ENCODE measurements around the gene RELA.
A peak's percentile ranks its signal among the peaks of the same experiment; 100 is the strongest.

The RELA gene

GRCh38 chr11:65634905-65635731 is 27.6 kb downstream of the RELA start:
- no peak for DNase-seq (ENCODE audit: insufficient read length, low spot score)
- FAIRE-seq: peak; percentile 16

- no peak for DNase-seq (ENCODE audit: insufficient read length, low spot score)
- FAIRE-seq: no peak
These were observed 28.3 kb downstream of the RELA start for GRCh38 chr11:65634440-65634839.

- no peak for DNase-seq (ENCODE audit: insufficient read length, low spot score)
- FAIRE-seq: no peak
These were observed 28.6 kb downstream of the RELA start for GRCh38 chr11:65634109-65634436.

GRCh38 chr11:65633390-65634108 is 29.2 kb downstream of the RELA start:
- FAIRE-seq (no peak), DNase-seq (ENCODE audit: insufficient read length, low spot score) (no peak)

- FAIRE-seq (peak; percentile 20), DNase-seq (ENCODE audit: insufficient read length, low spot score) (no peak)
These were observed 32.5 kb downstream of the RELA start for GRCh38 chr11:65630215-65630614.

- DNase-seq (ENCODE audit: insufficient read length, low spot score): no peak
- no peak for FAIRE-seq
These were observed 33.1 kb downstream of the RELA start for GRCh38 chr11:65629579-65629978.

GRCh38 chr11:65627202-65627601 is 35.5 kb downstream of the RELA start:
- FAIRE-seq (no peak), DNase-seq (ENCODE audit: insufficient read length, low spot score) (no peak)

GRCh38 chr11:65625628-65626342 is 36.9 kb downstream of the RELA start:
- peak; percentile 42 for DNase-seq (ENCODE audit: insufficient read length, low spot score)
- peak; percentile 59 for FAIRE-seq

- FAIRE-seq: no peak
- no peak for DNase-seq (ENCODE audit: insufficient read length, low spot score)
These were observed 37.6 kb downstream of the RELA start for GRCh38 chr11:65624931-65625627.

GRCh38 chr11:65623852-65624616 is 38.7 kb downstream of the RELA start:
- DNase-seq (ENCODE audit: insufficient read length, low spot score) (no peak), FAIRE-seq (no peak)

- FAIRE-seq: no peak
- DNase-seq (ENCODE audit: insufficient read length, low spot score): no peak
These were observed 39.5 kb downstream of the RELA start for GRCh38 chr11:65623177-65623576.

- FAIRE-seq (no peak), DNase-seq (ENCODE audit: insufficient read length, low spot score) (no peak)
These were observed 40.7 kb downstream of the RELA start for GRCh38 chr11:65622011-65622410.

GRCh38 chr11:65621460-65621859 is 41.3 kb downstream of the RELA start:
- DNase-seq (ENCODE audit: insufficient read length, low spot score): no peak
- no peak for FAIRE-seq

GRCh38 chr11:65620666-65621065 is 42.0 kb downstream of the RELA start:
- FAIRE-seq: no peak

GRCh38 chr11:65619281-65619928 is 43.3 kb downstream of the RELA start:
- peak; percentile 55 for FAIRE-seq

More at GRCh38 chr11:65620666-65621065, 42.0 kb downstream of the RELA start:
- DNase-seq (ENCODE audit: insufficient read length, low spot score): no peak

GRCh38 chr11:65618763-65619162 is 44.0 kb downstream of the RELA start:
- FAIRE-seq (no peak), DNase-seq (ENCODE audit: insufficient read length, low spot score) (no peak)

More at GRCh38 chr11:65619281-65619928, 43.3 kb downstream of the RELA start:
- no peak for DNase-seq (ENCODE audit: insufficient read length, low spot score)

- no peak for DNase-seq (ENCODE audit: insufficient read length, low spot score)
- FAIRE-seq: no peak
These were observed 44.5 kb downstream of the RELA start for GRCh38 chr11:65617990-65618751.

GRCh38 chr11:65617136-65617850 is 45.4 kb downstream of the RELA start:
- no peak for FAIRE-seq
- DNase-seq (ENCODE audit: insufficient read length, low spot score): no peak

All from HTR-8/SVneo (cell line).